DMS53 (cell line): ENCODE data around the gene SYNRG.
"Not testable (repeated sequence)": the region's sequence is repeated elsewhere in the genome, so short reads cannot be mapped to it uniquely, and the experiment has no call there.

Source experiments
- DNase-seq: peaks from one replicate; lab custom pipeline; 2025; lab: John Stamatoyannopoulos, UW

Gene SYNRG, protein sequence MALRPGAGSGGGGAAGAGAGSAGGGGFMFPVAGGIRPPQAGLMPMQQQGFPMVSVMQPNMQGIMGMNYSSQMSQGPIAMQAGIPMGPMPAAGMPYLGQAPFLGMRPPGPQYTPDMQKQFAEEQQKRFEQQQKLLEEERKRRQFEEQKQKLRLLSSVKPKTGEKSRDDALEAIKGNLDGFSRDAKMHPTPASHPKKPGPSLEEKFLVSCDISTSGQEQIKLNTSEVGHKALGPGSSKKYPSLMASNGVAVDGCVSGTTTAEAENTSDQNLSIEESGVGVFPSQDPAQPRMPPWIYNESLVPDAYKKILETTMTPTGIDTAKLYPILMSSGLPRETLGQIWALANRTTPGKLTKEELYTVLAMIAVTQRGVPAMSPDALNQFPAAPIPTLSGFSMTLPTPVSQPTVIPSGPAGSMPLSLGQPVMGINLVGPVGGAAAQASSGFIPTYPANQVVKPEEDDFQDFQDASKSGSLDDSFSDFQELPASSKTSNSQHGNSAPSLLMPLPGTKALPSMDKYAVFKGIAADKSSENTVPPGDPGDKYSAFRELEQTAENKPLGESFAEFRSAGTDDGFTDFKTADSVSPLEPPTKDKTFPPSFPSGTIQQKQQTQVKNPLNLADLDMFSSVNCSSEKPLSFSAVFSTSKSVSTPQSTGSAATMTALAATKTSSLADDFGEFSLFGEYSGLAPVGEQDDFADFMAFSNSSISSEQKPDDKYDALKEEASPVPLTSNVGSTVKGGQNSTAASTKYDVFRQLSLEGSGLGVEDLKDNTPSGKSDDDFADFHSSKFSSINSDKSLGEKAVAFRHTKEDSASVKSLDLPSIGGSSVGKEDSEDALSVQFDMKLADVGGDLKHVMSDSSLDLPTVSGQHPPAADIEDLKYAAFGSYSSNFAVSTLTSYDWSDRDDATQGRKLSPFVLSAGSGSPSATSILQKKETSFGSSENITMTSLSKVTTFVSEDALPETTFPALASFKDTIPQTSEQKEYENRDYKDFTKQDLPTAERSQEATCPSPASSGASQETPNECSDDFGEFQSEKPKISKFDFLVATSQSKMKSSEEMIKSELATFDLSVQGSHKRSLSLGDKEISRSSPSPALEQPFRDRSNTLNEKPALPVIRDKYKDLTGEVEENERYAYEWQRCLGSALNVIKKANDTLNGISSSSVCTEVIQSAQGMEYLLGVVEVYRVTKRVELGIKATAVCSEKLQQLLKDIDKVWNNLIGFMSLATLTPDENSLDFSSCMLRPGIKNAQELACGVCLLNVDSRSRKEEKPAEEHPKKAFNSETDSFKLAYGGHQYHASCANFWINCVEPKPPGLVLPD (N-terminal part only)

DNA sequence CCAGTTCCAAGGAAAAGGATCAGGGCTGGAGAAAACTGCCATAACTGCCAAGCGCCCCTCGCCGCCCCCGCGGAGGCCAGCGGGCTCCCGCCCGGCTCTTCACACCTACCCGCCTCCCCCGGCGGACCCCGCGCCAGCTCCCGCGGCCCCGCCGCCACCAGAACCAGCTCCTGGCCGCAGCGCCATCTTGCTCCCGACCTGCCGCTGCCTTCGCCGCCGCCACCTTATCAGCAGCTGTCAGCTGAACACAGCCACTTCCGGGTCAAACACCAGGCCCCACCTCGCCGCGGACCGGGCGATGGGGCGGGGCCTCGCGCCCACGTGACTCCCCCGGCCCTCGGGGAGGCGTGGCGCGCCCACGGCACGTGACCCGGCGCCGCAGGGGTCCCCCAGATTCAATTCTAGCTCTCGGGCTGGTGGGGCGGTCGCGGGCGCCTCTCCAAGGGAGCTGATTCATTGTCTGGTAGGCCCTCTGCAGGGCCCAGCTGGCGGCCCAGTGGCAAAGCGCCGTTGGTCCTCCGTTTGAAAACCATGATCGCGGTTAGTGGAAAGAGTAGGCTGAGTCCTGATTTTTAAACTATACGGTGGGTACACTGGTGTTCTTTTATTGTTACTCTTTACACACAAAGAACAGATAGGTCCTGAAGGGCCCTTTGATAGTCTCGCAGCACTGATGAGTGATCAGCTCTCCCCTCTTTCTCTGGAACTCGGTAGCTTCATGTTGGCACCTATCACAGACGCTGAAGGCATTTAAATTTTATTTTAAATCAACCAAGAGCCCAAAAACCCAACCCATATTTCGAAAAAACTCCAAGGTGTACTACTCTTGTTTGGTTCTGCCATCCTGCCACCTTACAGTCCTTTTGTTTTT, at the start of gene SYNRG:
SYNRG (minus strand) TSS at position 249 of the 871 bp plus-strand sequence; CDS start at position 186, 63 bp downstream.
- DNase-seq = peak; percentile 96

DNA sequence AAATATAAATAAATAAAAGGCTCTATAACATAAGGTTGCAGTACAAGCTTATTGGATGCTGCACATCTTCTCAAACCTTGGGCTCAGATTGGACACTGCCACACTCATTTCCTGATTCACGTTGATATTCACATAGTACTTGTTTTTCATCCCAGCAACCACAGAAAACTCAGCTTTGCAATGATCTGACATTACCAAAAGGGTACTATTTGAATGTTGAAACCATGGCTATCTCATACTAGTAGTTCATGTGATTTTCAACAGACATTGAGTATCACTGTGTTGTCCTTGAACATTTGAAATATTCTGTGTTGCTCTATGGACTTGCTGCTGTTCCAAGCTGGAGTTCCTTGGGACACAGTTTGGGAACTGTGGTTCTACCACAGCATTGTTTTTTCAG, 48.0 kb upstream of the SYNRG start:
- no peak for DNase-seq

DNA sequence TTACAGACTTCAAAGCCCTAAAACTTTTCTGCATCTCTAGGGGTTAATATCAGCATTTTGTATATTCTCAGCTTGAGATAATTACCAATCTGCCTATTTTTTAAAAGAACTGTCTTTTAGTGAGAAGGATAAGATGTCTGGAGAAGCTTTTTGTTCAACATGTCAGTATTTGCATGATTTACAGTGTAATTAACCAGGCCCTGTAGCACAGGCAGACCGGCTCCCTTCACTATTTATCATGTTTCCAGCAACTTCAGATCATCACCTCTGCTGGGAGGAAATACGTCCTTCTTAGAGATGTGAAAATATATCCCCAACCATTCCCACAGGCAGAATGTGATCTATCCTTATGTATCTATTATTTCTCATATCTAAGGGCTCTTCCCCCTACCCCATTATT, 42.6 kb upstream of the SYNRG start:
- no peak for DNase-seq

DNA sequence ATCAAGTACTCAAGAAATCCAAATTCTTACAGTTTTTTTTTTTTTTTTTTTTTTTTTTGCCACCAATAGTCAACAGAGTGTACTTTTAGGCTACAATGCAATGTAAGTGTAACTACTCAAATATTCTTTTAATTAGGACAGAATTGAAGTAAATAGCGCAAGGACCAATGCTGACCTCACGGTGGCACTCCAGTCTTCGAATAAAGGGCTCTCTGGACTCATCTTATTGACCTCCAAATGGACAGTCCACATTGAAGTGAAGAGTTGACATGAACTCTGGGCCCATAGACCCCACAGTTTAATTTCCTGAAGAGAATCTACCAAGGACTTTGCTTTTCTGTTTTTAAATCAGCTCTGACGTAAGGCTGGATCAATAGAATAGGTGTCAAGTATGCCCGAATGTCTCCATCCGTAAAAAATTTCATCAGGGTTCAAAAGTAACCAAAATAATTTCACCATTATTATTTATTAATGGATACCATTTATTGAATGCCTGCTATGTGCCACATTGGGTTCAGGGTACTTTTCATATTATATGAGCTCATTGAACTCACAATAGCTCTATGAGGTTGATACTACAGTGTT, 41.3 kb upstream of the SYNRG start:
- peak; percentile 67 for DNase-seq

DNA sequence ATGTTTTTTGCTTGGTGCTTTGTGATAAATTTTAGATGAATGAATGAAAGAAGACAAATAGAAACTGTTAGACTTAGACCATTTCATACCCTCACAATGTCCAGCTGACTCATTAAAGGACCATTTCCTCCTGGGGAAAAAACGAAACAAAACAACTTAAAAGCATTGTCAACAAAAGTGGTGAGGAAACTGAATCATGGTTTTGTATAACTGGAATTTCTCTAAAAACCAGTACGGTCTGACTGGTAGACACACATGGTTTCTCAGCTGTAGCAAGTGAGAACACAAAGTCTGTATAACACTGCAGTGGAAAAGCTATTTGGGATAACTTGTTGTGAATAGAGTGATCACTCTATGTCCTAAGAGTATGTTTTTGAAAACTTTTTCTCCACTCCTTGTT, 39.3 kb upstream of the SYNRG start:
- DNase-seq = peak; percentile 19

DNA sequence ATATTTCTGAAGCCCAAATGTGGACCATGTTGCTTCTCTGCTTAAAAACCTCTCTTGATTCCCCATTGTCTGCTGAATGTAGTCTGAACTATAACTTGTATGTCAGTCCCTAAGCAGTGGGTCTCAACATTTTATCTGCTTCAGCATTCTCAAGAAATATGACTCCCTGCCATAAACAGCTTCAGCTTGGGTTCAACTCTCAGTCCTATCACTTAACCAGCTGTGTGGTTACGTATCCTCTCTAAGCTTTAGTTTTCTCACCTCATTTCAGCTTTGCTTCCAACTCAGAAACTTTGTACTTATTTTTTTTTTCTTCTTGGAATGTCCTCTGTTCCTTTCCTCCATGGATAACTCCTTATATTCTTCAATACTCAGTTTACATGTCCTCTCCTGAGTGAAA, 38.6 kb upstream of the SYNRG start:
- DNase-seq = no peak

DNA sequence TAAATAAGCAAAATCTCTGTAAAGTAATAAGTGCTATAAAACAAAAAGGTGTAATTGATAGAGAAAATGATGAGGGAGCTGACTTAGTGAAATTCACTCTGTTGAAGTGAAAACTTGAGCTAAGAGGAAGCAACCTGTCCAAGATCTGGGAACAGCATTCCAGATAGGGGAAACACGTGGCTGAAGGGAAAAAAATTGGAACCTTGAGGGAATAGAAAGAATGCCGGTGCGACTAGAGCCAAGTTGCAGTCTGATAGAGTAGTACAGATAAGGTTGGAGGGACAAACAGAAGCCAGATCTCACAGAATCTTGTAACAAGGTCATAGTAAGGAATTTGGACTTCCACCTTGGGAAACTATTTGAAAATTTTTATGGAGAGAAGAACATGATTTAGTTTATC, 34.7 kb upstream of the SYNRG start:
- peak; percentile 10 for DNase-seq

DNA sequence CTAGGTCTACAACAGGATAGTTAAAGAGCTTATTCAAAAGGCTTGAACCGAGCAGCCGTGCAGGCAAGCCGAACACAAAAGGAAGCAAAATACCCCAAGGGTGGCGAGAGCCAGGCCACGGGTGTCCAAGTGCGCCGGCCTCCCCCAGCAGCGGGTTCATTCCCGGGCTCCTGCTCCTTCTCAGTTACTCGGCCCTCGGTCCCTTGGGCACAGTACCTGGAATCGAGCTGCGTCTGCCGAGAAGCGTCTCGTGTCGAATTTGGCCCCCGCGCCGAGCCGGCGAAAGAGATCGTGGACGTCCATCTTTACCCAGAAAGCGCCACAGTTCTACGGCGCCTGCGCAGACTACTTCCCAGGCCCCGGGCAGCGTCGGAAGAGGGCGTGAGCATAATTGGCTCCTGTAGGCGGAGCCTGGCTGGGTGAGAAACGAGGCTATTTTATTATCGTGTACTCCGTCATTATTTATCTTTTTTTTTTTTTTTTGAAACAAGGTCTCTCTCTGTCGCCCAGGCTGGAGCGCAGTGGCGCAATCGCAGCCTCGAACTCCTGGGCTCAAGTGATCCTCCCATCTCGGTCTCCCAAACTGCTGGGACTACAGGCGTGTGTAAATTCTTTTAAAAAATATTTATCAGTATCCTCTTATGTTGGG, 34.0 kb upstream of the SYNRG start, which contains the start of gene DDX52:
DDX52 (minus strand) TSS at position 329 of the 649 bp plus-strand sequence; CDS start at position 303, 26 bp downstream.
- peak; percentile 94 for DNase-seq

DNA sequence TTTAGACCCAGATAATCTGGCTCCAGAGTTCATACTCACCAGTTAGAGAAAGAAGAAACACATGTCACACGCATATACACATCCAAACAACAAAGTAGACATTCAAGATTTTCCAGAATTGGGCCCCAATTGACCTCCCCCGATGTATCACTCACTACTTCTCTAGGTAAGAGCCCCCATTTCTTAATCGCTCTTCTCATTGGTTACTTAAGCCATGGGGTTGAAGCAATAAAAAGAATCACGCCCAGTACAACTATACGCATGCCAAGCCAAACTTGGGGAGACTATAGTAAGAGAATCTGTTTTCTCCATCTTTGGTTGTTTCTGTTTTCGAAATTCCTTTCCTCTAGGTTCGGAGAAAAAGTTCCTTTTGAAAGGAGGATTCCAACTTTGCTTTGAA, 33.5 kb upstream of the SYNRG start:
- peak; percentile 23 for DNase-seq

DNA sequence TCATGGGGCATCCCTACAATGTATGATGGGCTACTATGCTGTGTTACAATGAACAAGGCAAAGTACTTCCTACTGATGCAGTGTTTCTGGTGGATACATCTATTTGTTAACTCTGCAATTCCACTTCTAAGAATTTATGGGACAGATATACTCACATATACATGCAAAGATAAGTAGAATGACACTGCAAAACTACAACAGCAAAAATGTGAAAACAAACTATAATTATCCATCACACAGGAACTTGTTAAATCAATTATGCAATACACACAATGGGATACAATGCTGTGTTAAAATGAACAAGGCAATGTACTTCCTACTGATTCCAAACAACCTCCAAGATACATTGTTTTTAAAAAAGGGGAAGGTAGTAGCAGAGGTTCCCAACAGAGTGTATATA, 30.8 kb upstream of the SYNRG start:
- DNase-seq = no peak

DNA sequence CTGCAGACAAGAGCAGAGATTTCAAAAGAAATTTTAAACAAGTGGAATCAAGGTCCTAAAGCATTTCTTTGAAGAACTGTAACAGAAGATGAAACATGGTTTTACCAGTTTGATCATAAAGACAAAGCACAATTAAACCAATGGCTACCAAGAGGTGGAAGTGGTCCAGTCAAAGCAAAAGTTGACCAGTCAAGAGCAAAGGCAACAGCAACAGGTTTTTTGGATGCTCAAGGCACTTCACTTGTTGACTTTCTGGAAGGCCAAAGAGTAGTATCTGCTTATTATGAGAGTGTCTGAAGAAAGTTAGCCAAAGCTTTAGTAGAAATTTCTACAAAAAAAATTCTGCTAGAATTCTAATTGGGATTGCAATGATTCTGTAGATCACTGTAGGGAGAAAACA, 28.7 kb upstream of the SYNRG start:
- no peak for DNase-seq

DNA sequence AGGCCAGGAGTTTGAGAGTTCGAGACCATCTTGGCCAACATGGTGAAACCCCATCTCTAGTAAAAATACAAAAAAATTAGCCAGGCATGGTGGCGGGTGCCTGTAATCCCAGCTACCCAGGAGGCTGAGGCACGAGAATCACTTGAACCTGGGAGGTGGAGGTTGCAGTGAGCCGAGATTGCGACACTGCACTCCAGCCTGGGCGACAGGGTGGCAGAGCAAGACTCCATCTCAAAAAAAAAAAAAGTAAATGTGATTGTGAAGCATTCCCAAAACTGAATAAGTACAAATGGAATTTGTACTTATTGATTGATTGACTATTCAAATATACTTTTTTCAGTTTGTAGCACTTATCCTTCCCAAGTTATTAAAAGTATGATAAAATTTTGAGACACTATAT, 7.2 kb upstream of the SYNRG start:
- DNase-seq = not testable (repeated sequence)

DNA sequence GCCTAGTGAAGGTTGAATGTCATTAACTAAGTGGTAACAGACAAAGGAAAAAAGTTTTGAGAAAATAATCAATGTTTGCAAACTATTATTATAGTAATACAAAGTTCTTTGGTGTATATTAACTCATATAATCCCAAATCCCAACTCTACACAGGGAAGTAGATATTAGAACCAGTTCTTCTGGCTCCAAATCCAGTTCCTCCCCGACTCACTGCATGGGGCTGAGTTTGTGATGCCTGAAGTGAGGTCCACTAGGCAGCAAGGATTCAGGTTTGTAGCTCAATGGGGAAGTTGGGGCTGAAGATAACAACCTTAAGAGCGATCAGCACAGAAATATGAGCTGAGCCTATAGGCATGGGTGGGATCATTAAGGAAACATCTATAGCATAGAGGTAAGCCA, 5.6 kb upstream of the SYNRG start:
- no peak for DNase-seq

DNA sequence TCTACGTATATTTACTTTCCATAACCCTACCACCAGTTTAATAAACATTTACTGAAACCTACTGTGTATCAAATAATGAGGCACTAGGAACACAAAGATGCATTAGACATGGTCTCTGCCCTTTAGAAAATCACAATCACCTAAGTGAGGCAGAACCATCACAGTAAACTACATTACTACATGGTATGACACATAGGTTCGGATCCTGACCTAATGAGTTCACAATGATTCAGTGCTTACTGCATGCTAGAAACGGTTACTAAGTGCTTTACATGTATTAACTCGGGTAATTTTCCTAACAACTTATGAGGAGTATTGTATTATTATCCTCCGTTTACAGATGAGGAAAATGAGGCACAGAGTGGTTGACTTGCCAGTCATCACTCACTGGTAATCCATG, 5.2 kb upstream of the SYNRG start:
- DNase-seq = no peak

DNA sequence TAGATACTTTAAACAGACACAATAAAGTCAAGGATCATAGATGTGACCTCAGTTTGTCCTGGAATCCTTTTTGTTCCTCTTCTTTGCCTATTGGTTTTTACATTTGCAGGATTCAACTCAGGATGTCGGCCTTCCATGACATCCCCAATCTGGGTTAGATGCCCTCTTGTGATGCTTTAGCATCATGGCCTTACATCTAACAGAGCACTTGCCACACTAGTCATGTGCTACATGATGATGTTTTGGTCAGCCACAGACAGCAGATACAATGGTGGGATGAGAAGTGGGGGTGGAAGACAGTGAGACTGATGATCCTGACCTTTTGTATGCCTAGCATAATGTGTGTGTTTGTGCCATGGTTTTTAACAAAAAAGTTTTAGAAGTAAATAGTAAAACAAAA, 1.8 kb upstream of the SYNRG start:
- DNase-seq = peak; percentile 8

DNA sequence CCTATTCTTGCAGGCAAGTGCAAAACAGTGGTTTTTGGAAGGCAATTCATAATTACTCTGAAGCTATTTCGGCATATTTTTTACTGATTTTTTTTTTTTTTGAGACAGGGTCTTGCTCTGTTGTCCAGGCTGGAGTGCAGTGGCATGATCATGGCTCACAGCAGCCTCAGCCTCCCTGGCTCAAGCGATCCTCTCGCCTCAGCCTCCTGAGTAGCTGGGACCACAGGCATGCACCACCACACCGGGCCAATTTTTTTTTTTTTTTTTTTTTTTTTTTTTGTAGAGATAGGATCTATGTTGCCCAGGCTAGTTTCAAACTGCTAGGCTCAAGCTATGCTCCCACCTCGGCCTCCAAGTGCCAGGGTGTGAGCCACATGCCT, 813 bp upstream of the SYNRG start:
- peak; percentile 12 for DNase-seq

DNA sequence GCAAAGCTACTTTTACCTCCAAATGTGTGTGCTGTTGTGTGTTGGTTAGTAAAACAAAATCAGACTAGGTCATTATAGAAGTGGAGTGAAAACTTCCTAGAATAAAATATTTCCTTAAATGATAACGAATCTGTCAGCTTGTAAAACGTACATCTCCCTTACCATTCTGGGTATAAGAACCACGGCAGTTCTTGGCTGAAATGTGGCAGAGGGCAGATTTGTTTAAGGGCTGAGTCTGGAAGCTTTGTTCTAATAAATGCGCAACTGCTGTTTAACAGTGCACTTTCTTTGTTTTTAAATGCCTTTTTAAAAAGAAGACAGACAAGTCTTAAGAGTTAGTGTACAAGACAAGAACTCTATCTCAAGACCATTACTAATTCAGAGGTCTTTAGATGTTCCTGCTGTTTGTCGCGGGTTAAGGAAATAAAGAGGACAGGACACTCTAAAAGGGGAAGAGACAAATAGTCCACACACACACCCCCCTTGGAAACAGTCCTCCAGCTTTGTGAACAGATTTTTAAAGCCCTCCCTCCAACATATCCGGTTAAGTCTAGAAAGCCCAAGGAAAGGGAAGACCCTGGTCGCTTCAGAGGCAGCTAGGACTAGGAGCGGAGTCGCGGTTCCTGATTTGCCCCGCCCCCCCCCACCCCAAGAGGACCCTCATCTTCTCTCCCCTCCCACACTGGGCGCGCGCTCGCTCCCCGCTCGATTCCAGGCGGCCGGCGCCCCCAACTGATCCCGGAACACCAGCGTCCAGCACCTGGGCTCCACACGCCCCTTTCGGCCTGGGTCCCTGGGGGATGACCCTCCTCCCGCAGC, 658 bp downstream of the SYNRG start:
- peak; percentile 45 for DNase-seq

DNA sequence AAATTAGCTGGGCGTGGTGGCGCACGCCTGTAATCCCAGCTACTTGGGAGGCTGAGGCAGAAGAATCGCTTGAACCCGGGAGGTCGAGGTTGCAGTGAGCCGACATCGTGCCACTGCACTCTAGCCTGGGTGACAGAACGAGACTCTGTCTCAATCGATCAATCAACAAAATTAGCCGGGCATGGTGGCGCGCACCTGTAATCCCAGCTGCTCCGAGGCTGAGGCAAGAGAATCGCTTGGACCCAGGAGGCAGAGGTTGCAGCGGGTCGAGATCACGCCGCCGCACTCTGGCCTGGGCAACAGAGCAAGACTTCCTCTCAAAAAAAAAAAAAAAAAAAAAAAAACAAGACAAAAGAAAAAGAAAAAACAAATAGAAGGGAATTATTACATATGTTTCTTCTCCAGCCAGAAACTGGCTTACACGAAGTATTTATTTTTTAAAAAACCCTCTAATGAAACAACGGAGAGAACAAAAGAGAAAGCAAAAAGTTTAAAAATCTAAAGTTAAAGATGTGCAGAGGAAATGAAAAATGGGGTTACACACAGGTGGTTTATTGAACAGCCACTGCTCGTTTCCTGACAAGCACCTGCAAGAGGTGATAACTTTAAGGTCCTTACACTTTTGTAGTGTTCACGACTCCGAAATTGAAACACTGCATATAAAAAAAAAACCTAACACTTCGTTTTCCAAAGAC, 1.4 kb downstream of the SYNRG start:
- no peak for DNase-seq
